Ramos (cell line): ENCODE data around the gene PIK3R4.

Source experiments
- in situ Hi-C: fragments of 300-500 bp; cut with MboI; formaldehyde crosslinking; loops from one replicate; pipeline ENCODE4 v1.14.3; 2022; ENCODE audit warnings: low sequenced_read_pairs; ENCODE audit not compliant: unreplicated experiment

Gene PIK3R4

GRCh38 chr3:130743354-130743753 is 3.3 kb downstream of the PIK3R4 start:
- in situ Hi-C loops, result no loop called here

DNA sequence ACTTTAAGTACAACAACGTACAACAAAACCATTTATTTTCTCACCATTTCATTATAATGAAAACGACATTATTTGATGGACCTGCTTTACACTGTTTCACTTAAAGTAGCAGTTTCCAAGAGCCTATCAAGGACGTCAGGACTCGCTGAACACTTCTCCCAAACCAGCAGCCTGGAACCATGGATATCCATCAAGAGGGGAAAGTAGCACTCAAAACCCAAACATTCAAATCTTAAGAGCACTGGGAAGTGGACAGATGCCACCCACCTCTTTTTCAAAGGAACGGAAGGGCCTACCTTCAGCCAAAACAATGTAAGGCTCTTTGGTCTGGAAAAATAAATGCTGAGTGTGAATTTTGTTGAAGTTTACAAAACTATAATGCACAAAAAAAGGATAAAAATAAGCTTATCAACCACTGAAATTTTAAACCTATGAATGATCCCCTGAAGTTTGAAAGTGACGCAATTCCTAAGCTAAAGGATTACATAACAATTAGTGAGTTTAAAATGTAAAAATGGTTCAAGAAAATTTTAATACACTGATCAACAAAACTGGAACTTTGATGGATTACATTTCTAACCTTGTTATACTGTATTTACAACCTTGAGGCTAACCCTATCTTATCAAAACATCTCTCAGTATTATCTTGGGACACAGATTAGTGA is 4.6 kb downstream of the PIK3R4 start:
- in situ Hi-C loops, result no loop called here

- in situ Hi-C loops, result no loop called here
Observed at GRCh38 chr3:130739848-130740247, 6.8 kb downstream of the PIK3R4 start.

GRCh38 chr3:130738241-130738640 is 8.4 kb downstream of the PIK3R4 start:
- in situ Hi-C loops, result no loop called here

DNA sequence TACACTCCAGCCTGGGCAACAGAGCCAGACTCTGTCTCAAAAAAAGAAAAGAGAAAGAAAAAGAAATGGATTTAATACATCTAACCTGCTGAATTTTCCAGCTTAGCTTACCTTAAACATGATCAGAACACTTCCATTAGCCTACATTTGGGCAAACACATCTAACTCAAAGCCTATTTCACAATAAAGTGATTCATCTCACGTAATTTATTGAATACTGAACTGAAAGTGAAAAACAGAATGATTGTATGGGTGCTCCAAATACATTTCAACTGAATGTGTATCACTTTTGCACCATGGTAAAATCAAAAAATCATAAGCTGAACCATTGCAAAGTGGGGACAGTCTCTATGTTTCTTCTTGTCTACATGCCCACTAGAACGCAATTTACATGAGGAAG is 9.0 kb downstream of the PIK3R4 start:
- in situ Hi-C loops, result no loop called here

- in situ Hi-C loops, result no loop called here
Observed at GRCh38 chr3:130733236-130733875, 13.3 kb downstream of the PIK3R4 start.

DNA sequence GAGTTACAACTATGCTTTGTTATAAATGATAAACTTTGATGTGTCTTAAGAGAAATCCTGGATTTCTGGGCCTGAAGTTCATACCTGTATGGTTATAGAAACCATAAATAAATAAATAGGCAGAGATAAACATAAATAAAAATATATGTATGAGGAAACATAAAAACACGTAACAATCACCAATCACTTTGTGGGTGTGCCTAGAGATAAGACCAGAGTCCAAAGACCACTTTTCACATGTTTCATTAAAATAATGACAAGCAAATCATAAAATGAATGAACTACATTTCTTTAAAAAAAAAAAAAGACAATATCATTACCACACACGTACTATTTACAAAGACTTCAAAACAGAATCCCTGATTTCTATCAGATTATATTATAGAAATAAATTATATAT is 14.1 kb downstream of the PIK3R4 start:
- in situ Hi-C loops, result no loop called here

DNA sequence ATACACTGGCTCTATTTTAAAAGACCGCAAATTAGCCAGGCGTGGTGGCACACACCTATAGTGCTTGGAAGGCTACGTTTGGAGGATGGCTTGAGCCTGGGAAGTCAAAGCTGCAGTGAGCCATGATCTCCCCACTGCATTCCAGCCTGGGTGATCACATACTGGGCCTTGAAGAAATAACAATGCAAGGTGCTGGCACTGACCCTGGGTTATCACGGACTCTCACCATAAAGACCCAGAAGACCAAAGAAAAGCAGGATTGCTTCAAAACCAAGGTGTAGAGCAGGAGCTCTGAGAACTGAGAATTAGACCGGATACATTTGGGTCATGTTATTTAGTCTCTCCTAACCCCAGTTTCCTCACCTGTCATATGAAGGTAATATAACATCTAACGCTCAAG is 14.8 kb downstream of the PIK3R4 start:
- in situ Hi-C loops, result no loop called here

DNA sequence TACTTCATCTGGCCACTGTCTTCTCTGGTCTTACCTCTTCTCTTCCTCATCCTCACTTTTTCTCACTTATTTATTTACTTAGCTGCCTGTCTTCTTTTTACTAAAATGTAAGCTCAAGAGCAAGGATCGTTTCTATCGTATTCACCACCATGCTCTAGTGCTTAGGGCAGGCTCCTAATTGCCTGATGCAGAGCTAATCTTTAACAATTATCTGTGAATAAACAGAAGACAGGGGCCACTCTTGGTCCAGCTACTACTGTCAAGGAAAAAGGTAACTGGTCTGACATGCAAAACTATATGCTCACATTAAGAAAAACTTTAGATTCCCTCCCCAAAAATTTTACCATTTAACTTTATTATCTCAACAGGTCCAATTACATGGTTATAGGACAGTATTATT is 17.5 kb downstream of the PIK3R4 start:
- in situ Hi-C loops, result no loop called here

GRCh38 chr3:130728037-130728436 is 18.6 kb downstream of the PIK3R4 start:
- in situ Hi-C loops, result no loop called here

DNA sequence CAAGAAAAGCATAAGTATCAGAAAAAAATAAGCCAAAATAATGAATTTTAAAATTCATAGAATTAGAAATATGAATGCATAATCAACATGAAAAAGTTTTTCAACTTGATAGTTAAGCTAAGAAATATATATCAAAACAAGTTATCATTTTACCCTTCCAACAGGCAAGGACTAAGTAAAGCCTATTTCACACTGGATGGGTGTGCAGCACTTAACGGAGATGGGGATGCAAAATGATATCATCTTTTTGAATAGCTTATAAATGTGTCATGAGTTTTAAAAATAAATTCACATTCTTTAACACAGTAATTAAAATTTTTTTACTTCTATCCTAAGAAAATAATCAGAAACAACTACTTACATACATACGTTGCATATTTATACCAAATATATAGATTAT is 20.9 kb downstream of the PIK3R4 start:
- in situ Hi-C loops, result no loop called here

GRCh38 chr3:130715616-130716015 is 31.0 kb downstream of the PIK3R4 start:
- in situ Hi-C loops, result no loop called here

- in situ Hi-C loops, result no loop called here
Observed at GRCh38 chr3:130712718-130713423, 33.8 kb downstream of the PIK3R4 start.

DNA sequence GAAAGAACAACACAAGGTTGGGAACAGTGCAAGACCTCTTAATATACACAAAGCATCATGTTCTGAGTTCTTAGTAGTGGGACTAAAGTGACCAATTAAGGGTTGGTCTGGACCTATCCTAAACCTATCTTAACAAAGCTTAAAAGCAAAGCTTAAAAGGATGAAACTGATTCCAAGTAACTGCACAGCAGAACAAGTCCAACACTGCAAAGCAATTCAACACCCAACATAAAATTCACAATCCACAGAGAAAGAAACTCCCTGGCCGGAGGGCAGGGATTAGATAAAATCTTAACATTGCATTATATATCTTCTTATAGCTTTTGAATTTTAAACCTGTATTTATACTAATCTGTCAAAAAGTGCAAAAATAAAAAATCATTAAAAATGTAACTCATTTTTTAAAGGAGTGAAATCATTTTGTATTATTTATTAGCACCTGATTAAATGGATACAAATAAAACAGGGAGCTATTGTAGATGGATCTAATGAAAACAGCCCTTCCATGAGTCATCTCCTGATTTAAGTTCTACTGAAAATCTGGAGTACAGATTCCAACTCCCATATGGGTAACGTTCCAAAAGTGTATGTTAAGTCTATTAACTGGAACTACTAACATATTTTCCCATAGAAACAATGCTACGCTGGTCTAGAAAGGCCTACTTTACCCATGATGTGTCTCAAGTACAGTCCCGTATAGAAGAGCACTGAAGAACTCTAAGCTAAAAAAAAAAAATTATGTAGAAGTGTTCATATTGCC is 34.9 kb downstream of the PIK3R4 start:
- in situ Hi-C loops, result no loop called here

- in situ Hi-C loops, result no loop called here
Observed at GRCh38 chr3:130709671-130710070, 37.0 kb downstream of the PIK3R4 start.

DNA sequence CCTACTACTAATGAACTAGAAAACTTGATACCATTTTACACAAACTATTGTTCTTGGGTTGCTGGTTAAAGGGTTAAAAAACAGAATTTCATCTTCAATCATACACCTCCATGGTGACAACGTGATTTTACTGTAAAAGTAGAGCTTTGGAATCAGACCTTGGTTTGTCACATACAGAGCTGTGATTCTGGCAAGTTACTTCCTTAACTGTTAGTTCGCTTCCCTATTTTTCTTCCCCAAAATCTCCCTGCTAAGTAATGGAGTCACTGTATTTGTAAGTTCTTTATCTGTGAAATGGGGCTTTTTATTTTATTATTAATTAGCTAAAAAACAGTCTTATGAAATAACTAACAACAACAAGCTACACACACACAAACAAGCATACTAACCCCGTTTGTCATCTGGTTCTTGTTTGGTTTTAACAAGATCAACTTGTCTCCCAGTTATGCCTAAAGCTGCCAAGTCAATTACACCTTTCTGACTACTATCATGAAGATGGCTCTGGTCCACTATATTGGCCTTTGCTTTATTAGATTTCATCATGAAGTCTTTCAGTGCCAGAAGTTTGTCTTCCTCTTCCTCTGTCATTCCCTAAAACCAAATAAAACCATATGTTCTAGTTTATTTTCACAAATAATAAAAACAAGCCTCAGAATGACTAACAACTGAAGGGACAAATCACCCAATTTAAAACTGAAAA is 38.6 kb downstream of the PIK3R4 start:
- in situ Hi-C loops, result no loop called here

DNA sequence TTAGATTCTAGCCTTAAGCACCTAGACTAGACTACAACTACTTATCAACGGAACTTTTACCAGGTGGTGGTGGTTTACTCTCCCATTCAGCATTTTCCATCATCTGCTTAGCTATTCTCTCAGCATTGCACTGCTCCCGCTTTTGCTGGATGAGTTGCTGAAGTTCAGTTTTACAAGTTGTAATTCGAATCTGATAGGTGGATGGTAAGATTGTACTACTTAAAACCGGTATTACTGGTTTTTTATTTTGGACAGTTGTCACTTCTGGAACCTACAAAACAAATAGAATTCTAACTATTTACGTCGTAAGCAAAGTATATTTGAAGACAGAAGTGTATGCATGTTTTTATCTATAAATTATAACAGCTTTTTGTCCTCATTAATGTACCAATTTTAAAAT is 41.1 kb downstream of the PIK3R4 start:
- in situ Hi-C loops, result no loop called here

- in situ Hi-C loops, result no loop called here
Observed at GRCh38 chr3:130702985-130703384, 43.6 kb downstream of the PIK3R4 start.

GRCh38 chr3:130700541-130700940 is 46.1 kb downstream of the PIK3R4 start:
- in situ Hi-C loops, result no loop called here

GRCh38 chr3:130699765-130700164 is 46.9 kb downstream of the PIK3R4 start:
- in situ Hi-C loops, result no loop called here
